Measurements from ENCODE around the gene DSG2. TPM values are rescaled to one million over a fixed set of nuclear protein-coding genes. Genes with fewer than 3 reads are reported as not detected.

DSG2 gene
- total RNA-seq, 1 donor from 2014 or later: 154 TPM

GRCh38 chr18:31578126-31578525, 80.1 kb downstream of the DSG2 start:
- no peak for DNase-seq (ENCODE audit: low read depth)
- no peaks in the 10 kb centered on the region for H3K36me3 ChIP-seq (ENCODE audit: control insufficient read depth, insufficient read depth, low read length)
- TF ChIP-seq, protein P1, sequence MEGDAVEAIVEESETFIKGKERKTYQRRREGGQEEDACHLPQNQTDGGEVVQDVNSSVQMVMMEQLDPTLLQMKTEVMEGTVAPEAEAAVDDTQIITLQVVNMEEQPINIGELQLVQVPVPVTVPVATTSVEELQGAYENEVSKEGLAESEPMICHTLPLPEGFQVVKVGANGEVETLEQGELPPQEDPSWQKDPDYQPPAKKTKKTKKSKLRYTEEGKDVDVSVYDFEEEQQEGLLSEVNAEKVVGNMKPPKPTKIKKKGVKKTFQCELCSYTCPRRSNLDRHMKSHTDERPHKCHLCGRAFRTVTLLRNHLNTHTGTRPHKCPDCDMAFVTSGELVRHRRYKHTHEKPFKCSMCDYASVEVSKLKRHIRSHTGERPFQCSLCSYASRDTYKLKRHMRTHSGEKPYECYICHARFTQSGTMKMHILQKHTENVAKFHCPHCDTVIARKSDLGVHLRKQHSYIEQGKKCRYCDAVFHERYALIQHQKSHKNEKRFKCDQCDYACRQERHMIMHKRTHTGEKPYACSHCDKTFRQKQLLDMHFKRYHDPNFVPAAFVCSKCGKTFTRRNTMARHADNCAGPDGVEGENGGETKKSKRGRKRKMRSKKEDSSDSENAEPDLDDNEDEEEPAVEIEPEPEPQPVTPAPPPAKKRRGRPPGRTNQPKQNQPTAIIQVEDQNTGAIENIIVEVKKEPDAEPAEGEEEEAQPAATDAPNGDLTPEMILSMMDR (IDR thresholded peaks at IDR 0.05; ENCODE audit: insufficient read depth, low read length, poor library complexity, severe bottlenecking): no peak

DNA sequence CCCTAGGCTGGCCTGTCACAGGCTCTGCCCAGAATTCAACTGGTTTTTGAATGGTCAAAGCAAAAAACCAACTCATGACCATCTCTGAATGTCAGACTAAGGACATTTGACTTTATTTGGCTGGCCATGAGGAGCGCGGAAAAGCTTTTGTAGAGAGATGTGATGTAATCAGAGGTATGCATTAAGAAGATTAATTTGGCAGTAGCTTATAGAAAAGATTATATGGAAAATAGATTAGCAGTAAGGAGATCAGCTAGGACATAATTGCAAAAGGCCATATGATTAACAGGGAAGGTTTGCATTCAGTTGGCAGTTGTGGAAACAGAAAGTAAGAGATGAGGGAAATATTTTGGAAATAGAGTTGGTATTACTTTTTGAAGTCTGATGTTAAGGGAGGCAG, 81.4 kb downstream of the DSG2 start:
- no peak for DNase-seq (ENCODE audit: low read depth)
- TF ChIP-seq, protein P1 (IDR thresholded peaks at IDR 0.05; ENCODE audit: insufficient read depth, low read length, poor library complexity, severe bottlenecking): no peak
- Histone ChIP-seq H3K36me3 (ENCODE audit: control insufficient read depth, insufficient read depth, low read length) (no peaks in the 10 kb centered on the region), H3K4me3 (ENCODE audit: low read depth, low read length) (no peak overlapping the region), H3K27me3 (ENCODE audit: control insufficient read depth, insufficient read depth, low read length) (no peaks in the 10 kb centered on the region)

More at GRCh38 chr18:31578126-31578525, 80.1 kb downstream of the DSG2 start:
- H3K27me3 ChIP-seq (ENCODE audit: control insufficient read depth, insufficient read depth, low read length): no peaks in the 10 kb centered on the region
- H3K4me3 ChIP-seq (ENCODE audit: low read depth, low read length): no peak overlapping the region

GRCh38 chr18:31581498-31582197, 83.7 kb downstream of the DSG2 start:
- H3K27me3 ChIP-seq (ENCODE audit: control insufficient read depth, insufficient read depth, low read length): no peaks in the 10 kb centered on the region
- peak; percentile 28 for DNase-seq (ENCODE audit: low read depth)
- H3K4me3 ChIP-seq (ENCODE audit: low read depth, low read length): no peak overlapping the region
- no peaks in the 10 kb centered on the region for H3K36me3 ChIP-seq (ENCODE audit: control insufficient read depth, insufficient read depth, low read length)
- TF ChIP-seq, protein P1 (IDR thresholded peaks at IDR 0.05; ENCODE audit: insufficient read depth, low read length, poor library complexity, severe bottlenecking): no peak

- H3K27me3 ChIP-seq (ENCODE audit: control insufficient read depth, insufficient read depth, low read length): no peaks in the 10 kb centered on the region
- no peak for DNase-seq (ENCODE audit: low read depth)
- no peaks in the 10 kb centered on the region for H3K36me3 ChIP-seq (ENCODE audit: control insufficient read depth, insufficient read depth, low read length)
- H3K4me3 ChIP-seq (ENCODE audit: low read depth, low read length): no peak overlapping the region
- TF ChIP-seq, protein P1 (IDR thresholded peaks at IDR 0.05; ENCODE audit: insufficient read depth, low read length, poor library complexity, severe bottlenecking): no peak
These were observed 85.3 kb downstream of the DSG2 start for GRCh38 chr18:31583185-31583854.

GRCh38 chr18:31585991-31586390, 88.0 kb downstream of the DSG2 start:
- no peak for DNase-seq (ENCODE audit: low read depth)
- H3K36me3 ChIP-seq (ENCODE audit: control insufficient read depth, insufficient read depth, low read length): no peaks in the 10 kb centered on the region
- TF ChIP-seq, protein P1 (IDR thresholded peaks at IDR 0.05; ENCODE audit: insufficient read depth, low read length, poor library complexity, severe bottlenecking): no peak
- no peaks in the 10 kb centered on the region for H3K27me3 ChIP-seq (ENCODE audit: control insufficient read depth, insufficient read depth, low read length)
- no peak overlapping the region for H3K4me3 ChIP-seq (ENCODE audit: low read depth, low read length)
